Left cardiac atrium (tissue), 4 donors: ENCODE measurements around the gene PRTG. TPM values are rescaled to one million over a fixed set of nuclear protein-coding genes. Genes with fewer than 3 reads are reported as not detected.
"Not testable (repeated sequence)": the region's sequence is repeated elsewhere in the genome, so short reads cannot be mapped to it uniquely, and the experiment has no call there.

Source experiments
- ATAC-seq, 2 donors: fragments of 200-7000 bp; cut with Tn5 transposase; one replicate each; pipeline ENCODE4 v1.9.1; 2020; ENCODE audit warnings: mild to moderate bottlenecking in 2 of 2, moderate library complexity in 2 of 2
- DNase-seq: peaks from one replicate; pipeline ENCODE4 v3.0.0-alpha.2; 2020
- intact Hi-C, 2 donors: fragments of 100-400 bp; cut with DNase I; formaldehyde crosslinking; loops; one replicate each; pipeline versions ENCODE4 v1.14.1 to v1.15.1; 2022 to 2023
- total RNA-seq, 2 donors: library from RNA; stranded (reverse); fragmentation: NEBNext Ultra II Directional; extraction: Animal tissue kit (Norgen Biotek cat#: 25700); gene quantifications; one replicate each; pipeline ENCODE4 v1.2.1, GENCODE V29; 2021
- donor health status: DM: no; HTN: yes; CAD: no.
- donor health status: DM: no; HTN: yes; CAD: no; lungs with severe emphysema.
- donor health status: DM: yes; HTN: yes; CAD: no.
- donor health status: Dilated cardiomyopathy.

The PRTG gene
- total RNA-seq, 2 donors from 2014 or later: 1.1 to 1.3 TPM

DNA sequence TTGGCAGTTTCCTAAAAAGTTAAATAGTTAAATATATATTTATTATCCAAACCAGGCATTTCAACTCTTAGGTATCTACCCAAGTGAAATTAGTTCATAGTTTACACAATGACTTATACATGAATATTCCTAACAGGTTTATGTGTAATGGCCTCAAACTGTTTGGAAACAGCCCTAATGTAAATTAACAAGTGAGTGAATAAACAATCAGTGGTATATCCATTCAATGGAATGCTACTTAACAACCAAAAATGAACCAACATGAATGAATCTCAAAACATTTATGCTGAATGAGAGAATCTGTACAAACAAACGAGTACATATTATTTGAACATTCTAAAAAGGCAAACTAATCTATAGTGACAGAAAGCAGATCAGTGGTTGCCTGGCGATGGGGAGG, 33.5 kb downstream of the PRTG start:
- intact Hi-C loops: no loop called here
- DNase-seq: no peak
- ATAC-seq: no peak

DNA sequence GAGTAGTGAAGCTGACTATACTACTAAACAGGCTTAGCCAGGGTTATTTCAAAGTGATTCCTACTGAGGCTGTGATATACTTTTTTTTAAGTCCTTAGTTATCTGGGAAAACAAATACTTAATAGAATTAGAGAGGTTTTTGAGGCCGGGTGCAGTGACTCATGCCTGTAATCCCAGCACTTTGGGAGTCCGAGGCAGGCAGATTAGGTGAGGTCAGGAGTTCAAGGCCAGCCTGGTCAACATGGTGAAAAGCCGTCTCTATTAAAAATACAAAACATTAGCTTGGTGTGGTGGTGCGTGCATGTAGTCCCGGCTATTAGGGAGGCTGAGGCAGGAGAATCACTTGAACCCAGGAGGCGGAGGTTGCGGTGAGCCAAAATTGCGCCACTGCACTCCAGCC, 34.2 kb downstream of the PRTG start:
- no peak for ATAC-seq

DNA sequence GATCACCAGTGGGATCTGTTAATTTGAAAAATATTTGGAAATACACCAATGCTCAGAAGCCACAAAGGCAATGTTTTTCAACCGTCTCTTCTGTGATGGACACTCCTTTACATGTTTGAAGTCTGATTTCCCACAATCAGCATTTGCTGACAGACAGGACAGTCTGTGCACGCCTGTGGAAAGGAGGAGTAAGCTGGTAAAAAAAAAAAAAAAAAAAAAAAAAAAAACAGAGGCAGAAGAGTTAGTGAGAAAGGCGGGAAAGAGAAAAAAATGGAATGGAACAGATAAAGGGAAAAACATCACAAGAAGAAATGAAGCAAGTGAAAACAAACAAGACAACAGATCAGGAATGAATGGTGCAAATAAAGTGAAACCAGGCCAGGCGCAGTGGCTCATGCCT, 35.0 kb downstream of the PRTG start:
- intact Hi-C loops: no loop called here
- DNase-seq (no peak), ATAC-seq (no peak)

More for the DNA sequence above, 34.2 kb downstream of the PRTG start:
- no peak for DNase-seq
- intact Hi-C loops: no loop called here

DNA sequence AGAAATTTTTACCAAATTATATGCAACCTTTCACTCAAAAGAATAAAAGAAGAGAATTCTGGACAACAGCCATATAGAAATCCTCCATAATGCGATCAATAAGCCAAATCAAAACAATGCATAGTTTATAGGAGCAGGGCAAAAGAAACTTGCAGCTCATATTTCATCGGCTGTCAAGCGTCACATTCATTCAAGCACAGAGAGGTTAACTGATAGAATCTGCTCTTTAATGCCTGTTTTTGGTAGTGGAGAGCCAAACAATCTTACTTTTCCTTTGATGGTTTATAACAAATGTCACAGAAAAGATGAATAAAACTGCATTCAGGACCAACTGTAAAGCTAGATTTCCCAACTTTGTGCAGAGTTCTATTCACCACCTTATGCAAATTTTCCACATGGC, 35.4 kb downstream of the PRTG start:
- intact Hi-C loops: no loop called here
- ATAC-seq (no peak), DNase-seq (no peak)

DNA sequence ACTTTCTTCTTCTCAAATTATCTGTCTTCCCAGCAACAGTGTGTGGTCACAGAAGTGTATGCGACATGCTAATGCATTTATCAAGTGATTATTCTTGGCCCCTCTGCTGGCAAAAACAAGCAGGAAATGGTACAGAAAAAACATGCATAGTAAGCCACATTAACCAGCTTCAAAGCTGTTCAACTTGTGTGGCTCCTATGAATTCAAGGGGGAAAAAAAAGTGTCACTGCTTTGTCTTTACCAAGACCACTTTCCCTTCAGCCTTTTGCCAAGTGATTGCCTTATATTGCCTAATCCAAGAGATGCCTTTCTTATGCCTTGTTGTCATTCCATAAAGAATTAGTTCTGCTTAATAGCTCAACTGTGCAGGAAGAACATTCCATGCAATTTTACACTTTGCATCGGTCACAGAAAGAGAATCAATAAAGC, 39.1 kb downstream of the PRTG start:
- DNase-seq: no peak
- intact Hi-C loops: no loop called here
- no peak for ATAC-seq

DNA sequence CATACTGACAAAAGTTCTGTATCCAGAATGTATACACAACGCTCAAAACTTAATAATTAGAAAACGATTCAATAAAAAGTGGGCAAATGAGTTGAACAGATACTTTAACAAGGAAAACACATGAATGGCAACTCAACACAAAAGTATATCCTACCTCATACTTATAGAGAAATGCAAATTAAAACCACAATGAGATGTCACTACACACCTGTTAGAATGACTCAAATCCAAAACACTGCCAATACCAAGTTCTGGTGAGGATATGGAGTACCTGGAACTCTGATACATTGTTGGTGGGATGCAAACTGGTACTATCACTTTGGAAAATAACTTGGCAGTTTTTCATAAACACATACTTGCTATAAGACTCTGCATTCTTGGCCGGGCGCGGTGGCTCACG, 42.1 kb downstream of the PRTG start:
- intact Hi-C loops: no loop called here
- ATAC-seq (no peak), DNase-seq (no peak)

DNA sequence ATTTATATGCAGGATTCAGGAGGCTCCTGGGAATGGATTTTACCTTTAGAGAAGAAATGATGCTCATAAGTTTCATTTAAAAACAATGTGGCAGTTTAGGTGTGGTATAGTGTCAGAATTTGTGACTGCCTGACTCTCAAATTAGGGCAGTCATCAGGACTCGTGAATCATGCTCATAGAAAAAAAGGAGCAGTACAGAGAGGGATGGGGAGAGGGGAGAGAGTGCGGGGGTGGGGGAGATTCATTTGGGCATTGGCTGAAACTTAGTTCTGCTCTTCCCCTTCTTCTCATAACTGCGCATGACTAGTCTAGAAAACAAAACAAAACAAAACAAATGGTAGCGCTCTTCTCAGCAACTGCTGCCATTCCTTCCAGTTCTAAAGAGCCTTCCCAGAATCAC, 44.3 kb downstream of the PRTG start:
- intact Hi-C loops: no loop called here
- ATAC-seq: no peak

DNA sequence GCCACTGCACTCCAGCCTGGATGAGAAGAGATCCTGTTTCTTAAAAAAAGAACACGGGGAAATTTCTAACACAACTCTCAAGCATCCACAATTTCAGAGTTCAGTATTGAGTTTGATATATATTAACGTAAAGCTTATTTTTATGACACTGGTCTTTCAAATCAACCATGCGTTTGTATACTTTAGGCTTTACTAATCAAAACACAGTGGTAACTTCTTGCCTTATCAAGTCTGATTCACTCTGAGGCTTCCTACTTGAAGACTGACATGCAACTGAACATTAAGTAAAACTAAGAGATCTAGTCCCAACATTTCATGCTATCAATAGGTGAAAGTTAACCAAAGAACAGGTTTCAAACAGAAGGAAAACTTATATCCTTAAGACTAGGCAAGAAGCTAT, 46.7 kb downstream of the PRTG start:
- intact Hi-C loops: no loop called here
- DNase-seq (no peak), ATAC-seq (no peak)

More for the DNA sequence above, 44.3 kb downstream of the PRTG start:
- no peak for DNase-seq

DNA sequence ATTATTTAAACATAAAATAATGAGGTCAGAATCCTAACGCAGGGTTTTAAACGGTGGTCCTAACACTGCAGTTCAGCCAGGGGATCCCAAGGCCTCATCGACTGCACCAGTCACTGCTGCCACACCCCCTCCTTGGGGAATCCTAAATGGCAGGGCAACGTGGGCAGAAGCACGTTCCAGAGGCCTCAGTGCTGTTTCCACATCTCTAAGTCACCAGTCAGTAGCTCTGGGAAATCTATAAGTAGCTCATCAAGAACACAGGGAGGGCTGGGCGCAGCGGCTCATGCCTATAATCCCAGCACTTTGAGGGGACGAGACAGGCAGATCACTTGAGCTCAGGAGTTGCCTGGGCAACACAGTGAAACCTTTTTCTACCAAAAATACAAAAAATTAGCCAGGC, 47.5 kb downstream of the PRTG start:
- no peak for DNase-seq
- no peak for ATAC-seq
- intact Hi-C loops: no loop called here

DNA sequence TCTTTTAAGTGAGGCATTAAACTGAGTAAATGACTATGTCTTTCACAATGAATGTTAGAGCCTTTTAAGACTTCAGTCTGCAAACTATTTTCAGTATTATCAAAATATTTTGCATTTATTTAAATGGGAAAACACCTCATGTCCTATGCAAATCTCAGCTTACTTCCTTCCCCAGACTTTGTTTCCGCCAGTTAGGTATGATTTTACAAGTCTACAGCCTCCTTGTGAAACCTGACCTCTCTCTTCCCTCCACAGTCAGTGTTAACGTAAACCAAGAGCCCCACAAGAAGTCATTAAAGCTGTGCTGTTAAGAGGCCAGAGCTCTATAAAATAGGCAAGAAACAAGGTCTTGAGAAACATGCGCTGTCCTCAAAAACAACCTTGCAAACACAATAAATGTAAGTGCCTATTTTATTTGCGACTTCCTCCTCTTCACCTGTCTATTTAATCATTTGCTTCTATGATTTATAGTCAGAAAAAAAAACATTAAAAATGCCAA, 48.3 kb downstream of the PRTG start:
- ATAC-seq (no peak), DNase-seq (no peak)
- intact Hi-C loops: no loop called here

DNA sequence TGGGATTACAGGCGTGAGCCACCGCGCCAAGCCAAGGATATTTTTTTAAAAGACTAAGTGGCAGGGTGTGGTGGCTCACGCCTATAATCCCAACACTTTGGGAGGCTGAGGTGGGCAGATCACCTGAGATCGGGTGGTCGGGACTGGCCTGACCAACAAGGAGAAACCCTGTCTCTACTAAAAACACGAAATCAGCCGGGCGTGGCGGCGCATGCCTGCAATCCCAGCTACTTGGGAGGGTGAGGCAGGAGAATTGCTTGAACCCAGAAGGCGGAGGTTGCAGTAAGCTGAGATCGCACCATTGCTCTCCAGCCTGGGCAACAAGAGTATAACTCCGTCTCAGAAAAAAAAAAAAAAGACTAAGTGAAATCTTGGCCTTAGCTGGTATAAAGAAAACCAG, 49.8 kb downstream of the PRTG start:
- DNase-seq, intact Hi-C loops, ATAC-seq: not testable (repeated sequence)

DNA sequence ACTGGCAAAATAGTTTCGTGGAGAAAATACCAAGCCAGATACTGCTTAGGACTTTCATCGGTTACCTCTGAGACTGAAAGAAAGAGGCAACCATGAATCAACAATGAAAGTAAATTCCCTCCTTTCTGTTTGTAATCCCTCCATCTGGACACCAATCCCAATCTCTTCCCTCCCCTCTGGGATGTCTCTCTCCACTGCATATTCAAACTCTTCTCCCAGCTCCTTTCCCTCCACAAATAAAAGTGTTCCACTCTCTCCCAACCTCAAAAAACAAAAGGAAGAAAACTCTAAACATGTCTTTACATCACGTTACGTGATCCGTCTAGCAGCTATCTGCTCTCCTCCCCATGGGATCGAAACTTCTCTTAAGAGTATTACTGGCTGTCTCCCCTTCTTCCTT, 55.2 kb downstream of the PRTG start:
- intact Hi-C loops: no loop called here
- DNase-seq (no peak), ATAC-seq (no peak)

DNA sequence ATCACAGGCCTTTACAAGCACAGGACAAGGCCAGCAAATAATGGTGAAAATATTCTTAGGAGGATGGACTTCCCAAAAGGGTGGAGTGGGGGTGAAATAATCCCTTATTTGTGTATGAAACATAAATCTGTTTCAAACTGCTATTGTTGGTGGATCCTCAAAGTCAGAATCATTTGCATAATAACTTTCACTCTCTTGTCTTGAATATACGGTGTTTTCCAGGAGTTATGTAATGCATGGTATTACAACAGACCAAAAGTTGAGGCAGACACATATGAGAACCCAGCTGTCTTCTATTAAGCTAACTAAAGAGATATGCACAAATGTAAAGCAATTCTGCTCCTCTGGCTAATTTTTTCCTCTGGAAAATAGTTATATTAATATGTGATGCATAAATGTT, 57.7 kb downstream of the PRTG start:
- no peak for DNase-seq
- intact Hi-C loops: no loop called here
- peak in 1 of 2 donors; percentile 53 for ATAC-seq

DNA sequence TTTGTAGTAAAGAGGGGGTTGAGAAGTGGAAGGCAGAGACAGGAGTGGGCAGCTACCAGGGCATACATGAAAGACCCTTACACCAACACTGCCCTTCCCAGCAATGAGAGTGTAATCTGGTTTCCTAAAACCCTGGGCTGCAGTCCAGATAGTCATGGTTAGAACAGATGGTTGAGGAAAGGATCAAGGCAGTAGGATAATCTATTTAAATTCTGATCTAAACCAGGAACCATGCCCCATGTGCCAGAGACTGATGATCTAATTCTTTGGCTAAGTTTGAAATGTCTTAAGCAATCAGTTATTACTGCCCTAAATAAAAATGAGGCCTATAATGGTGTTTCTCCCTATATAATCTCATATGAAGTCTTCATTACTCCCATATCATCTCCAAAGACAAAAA, 59.6 kb downstream of the PRTG start:
- no peak for DNase-seq
- no peak for ATAC-seq
- intact Hi-C loops: no loop called here

DNA sequence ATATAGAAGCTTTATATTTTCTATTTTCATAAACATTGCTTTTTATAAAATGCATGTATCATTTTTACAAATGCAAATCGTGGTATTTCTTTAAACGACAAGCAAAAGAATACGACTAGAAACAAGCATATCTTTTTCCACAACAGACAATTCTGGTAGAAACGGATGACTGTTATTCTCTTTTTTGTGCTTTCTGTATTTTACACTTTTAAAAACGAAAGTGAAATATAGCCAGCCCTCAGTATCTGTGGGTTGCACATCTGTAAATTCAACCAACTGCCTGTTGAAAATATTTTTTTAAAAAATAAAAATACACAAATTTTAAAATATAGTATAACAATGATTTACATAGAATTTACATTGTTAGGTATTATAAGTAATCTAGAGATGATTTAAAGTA, 61.3 kb downstream of the PRTG start:
- ATAC-seq (no peak), DNase-seq (no peak)
- intact Hi-C loops: no loop called here

DNA sequence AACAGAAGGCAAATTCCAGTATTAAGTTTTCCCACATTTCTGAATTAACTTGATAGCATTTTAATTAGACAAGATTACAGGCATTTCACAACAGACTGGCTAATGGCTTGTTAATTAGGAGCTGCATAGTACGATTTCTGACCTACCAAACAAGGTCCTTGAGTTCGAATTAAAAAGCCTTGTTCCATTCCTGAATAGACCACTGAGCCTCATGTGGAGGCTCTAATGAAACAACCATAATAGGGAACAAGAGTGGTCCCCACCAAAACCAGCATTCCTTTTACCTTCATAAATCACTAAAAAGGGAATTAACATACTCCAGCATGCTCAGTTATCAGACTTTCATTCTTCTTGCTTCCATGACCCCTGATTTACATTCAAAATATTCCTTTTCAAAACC, 66.4 kb downstream of the PRTG start:
- DNase-seq (no peak), ATAC-seq (no peak)
- intact Hi-C loops: no loop called here

DNA sequence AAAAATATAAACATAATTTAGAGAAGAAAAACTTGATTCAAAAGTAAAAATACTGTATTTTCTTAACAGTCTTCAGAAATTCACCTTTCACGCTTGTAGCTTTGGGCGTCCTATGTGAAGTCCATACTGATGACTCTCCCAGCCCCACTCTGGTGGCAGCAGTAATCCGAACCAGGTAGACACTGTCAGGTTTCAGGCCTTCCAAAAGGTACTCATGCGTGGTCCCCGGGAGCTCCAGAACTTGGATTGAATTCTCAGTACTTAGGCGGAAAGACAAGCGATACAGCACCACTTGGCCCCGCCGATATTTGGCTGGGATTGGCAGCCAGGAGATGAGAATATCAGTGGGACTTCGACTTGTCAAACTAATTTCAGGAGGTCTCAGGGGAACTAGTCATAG, 69.7 kb downstream of the PRTG start:
- ATAC-seq: no peak

DNA sequence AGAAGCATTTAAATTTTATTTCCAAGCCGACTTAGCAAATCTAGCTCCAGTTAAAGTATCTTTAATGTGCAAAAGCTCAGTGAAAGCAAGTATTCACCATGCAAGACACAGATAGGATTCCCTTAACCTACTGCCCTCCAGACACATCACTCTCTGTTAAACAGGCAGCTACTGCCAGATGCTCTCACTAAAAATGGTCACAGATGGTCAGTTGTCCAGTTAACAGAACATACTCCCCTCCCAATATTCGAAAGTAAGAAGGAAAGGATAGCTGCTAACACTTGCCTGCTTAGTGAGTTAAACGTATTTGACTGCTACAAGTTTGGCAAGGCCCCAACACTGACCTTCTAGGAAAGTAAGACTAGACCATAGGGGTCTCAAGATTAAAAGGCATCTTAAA, 73.7 kb downstream of the PRTG start:
- ATAC-seq: no peak
- no peak for DNase-seq
- intact Hi-C loops: no loop called here

More for the DNA sequence above, 69.7 kb downstream of the PRTG start:
- DNase-seq: no peak
- intact Hi-C loops: no loop called here

DNA sequence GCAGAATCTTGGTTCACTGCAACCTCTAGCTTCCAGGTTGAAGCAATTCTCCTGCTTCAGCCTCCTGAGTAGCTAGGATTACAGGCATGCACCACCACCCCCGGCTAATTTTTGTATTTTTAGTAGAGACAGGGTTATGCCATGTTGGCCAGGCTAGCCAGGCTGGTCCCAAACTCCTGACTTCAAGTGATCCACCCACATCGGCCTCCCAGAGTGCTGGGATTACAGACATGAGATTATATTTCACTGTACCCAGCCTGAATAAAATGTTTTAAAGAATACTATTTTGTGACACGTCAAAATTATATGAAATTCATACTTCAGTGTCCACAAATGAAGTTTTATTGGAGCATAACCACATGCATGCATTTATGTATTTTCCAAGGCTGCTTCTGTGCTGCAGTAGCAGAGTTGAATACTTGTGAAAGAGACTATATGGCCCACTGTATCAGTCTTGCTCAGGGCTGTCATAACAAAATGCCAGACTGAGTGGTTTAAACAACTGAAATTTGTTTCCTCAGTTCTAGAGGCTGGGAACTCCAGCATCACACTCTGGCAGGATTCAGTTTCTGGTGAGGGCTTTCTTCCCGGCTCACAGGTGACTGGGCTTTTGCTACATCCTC, 77.2 kb downstream of the PRTG start:
- ATAC-seq (no peak), DNase-seq (no peak)
- intact Hi-C loops: no loop called here

DNA sequence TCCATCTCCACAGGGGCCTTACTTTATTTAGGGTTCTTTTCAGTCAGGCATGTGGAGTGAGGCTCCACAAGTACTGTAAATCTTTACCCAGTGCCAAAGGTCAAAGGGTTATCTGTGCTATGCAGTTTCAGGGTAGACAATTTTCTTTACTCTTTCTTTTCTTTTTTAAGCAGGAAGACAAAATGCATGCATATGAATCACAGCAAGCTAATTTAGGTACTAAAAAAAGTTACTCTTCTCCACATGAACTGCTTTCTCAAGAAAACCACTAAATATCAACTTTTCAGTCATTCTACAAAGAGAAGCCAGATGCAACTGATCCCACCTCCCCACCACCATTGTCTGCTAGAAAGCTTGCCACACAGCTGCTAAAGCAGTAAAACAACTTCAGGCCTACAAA, 81.5 kb downstream of the PRTG start:
- intact Hi-C loops: no loop called here
- no peak for DNase-seq
- ATAC-seq: no peak

DNA sequence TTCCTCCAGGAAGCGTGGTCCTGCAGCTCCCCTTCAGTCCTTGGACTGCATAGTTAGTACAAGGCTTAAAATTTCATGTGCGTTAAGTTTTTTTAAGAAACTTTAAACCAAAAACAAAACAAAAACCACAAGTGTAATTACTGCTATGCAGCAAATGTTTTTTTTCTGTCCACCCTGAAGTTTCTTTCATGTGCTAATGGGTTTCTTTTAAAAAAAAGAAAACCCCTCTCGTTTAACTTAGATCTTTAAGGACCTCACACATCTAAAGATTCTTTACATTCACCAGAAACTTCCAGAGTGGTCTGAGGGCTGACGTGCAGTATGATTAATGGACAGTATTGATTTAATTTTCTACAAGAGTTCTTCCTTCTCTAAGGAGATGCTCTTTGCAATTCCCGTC, 82.8 kb downstream of the PRTG start:
- no peak for DNase-seq
- intact Hi-C loops: no loop called here
- no peak for ATAC-seq

DNA sequence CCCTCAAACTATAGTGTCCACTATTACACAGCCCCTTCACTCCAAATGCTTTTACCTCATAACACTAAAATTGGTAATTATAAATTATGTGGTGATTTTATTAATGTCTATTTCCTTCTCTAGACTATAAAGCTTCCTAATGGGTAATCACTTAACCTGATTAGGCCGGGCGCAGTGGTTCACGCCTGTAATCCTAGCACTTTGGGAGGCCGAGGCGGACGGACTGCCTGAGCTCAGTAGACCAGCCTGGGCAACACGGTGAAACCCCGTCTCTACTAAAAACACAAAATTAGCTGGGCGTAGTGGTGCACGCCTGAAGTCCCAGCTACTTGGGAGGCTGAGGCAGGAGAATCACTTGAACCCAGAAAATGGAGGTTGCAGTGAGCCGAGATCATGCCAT, 83.5 kb downstream of the PRTG start:
- intact Hi-C loops: no loop called here
- no peak for DNase-seq
- no peak for ATAC-seq
